Vagina (tissue), 2 donors: Measurements from ENCODE around the gene GRHPR.

Source experiments
- POLR2AphosphoS5 ChIP-seq, 2 donors: sonication (generic); formaldehyde crosslinking; IDR thresholded peaks; one replicate each; pipeline ENCODE4 v1.9.0; 2017; ENCODE audit warnings: antibody characterized with exemption in 2 of 2, mild to moderate bottlenecking in 2 of 2, low read depth in 1 of 2; ENCODE audit not compliant: insufficient read depth in 1 of 2
- TF ChIP-seq, protein P1 (sequence below), 3 experiments: fragments of 450-650 bp in 2 of 3; fragments of 200-600 bp in 1 of 3; sonication (generic) in 1 of 3; IDR thresholded peaks; one replicate each; pipeline ENCODE4 v1.5.1; 2017 to 2019; ENCODE audit warnings: antibody characterized with exemption in 3 of 3, mild to moderate bottlenecking in 2 of 3, moderate library complexity in 2 of 3

DNA sequence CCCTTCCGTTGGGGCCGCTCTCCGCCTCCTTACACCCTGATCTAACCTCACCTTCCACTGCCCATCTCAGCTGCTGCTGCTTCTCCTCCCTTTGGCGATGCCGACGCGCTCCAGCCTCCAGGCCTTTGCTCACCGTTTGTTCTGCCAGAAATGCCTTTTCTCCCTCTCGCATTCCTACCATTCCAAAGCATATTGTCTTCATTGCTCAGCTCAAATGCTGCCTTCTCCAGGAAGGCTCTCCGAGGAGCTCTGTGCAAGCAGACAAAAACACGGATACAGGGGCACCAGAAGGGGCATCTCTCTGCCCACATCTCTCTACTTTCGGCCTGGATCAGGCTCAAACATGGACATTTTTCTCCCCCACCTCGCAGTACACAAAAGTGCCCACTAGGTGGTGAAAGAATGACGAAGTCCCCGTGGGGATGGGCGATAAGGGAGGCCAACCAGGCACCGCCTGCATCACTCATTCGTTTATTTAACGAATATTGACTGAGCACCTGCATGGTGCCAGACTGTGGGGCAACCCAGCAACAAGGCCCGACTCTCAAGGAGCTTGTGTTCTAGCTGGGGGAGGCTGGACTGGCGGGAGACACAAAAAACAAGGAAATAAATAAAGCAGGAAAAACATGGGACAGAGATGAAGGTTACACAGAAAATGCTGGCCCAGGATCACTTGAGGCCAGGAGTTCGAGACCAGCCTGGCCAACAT, 7.3 kb upstream of the GRHPR start:
- TF ChIP-seq, protein P1, sequence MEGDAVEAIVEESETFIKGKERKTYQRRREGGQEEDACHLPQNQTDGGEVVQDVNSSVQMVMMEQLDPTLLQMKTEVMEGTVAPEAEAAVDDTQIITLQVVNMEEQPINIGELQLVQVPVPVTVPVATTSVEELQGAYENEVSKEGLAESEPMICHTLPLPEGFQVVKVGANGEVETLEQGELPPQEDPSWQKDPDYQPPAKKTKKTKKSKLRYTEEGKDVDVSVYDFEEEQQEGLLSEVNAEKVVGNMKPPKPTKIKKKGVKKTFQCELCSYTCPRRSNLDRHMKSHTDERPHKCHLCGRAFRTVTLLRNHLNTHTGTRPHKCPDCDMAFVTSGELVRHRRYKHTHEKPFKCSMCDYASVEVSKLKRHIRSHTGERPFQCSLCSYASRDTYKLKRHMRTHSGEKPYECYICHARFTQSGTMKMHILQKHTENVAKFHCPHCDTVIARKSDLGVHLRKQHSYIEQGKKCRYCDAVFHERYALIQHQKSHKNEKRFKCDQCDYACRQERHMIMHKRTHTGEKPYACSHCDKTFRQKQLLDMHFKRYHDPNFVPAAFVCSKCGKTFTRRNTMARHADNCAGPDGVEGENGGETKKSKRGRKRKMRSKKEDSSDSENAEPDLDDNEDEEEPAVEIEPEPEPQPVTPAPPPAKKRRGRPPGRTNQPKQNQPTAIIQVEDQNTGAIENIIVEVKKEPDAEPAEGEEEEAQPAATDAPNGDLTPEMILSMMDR (IDR thresholded peaks at IDR 0.05), result peak; percentile 63 to 75 (median 67)
- peak in 1 of 2 donors; percentile 20 for TF ChIP-seq POLR2AphosphoS5 (IDR thresholded peaks at IDR 0.05; ENCODE audit: insufficient read depth in 1 of 2, low read depth in 1 of 2)
